Measurements from ENCODE around the gene AP1AR.
"Not testable (repeated sequence)": the region's sequence is repeated elsewhere in the genome, so short reads cannot be mapped to it uniquely, and the experiment has no call there.

AP1AR gene, protein sequence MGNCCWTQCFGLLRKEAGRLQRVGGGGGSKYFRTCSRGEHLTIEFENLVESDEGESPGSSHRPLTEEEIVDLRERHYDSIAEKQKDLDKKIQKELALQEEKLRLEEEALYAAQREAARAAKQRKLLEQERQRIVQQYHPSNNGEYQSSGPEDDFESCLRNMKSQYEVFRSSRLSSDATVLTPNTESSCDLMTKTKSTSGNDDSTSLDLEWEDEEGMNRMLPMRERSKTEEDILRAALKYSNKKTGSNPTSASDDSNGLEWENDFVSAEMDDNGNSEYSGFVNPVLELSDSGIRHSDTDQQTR

GRCh38 chr4:112231779-112232713 is at the start of gene AP1AR:
Gene AP1AR, plus strand, starts transcription at chr4:112231787. Its CDS starts 305 bp downstream, at chr4:112232092.
- peak; percentile 86 for DNase-seq (ENCODE audit: low read depth)

GRCh38 chr4:112182604-112183003 is 49.0 kb upstream of the AP1AR start:
- no peak for DNase-seq (ENCODE audit: low read depth)

DNA sequence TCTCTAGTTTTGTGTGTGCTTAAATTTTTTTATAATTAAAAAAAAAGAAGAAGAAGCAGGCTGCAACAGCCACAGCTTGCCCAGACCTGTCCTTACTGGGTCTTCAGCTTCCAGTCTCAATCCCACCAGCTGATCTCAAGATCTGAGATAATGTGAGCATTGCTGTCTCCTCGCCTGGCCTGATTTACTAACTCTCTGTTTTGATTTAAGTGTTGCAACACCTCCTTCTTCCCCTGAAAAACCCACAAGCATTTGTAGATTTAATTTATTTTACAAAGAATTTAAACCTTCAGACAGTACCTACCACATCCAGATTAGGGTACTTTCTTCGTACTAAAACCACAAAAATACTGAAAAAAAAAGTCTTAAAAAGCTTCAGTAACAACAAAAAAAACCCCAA is 48.3 kb upstream of the AP1AR start:
- DNase-seq (ENCODE audit: low read depth) = no peak

- no peak for DNase-seq (ENCODE audit: low read depth)
These were observed 47.1 kb upstream of the AP1AR start for GRCh38 chr4:112184438-112184837.

GRCh38 chr4:112185334-112185733 is 46.3 kb upstream of the AP1AR start:
- DNase-seq (ENCODE audit: low read depth) = no peak

GRCh38 chr4:112185740-112186670 is 45.6 kb upstream of the AP1AR start:
- DNase-seq (ENCODE audit: low read depth) = no peak

GRCh38 chr4:112189754-112190153 is 41.8 kb upstream of the AP1AR start:
- DNase-seq (ENCODE audit: low read depth) = peak; percentile 31

DNA sequence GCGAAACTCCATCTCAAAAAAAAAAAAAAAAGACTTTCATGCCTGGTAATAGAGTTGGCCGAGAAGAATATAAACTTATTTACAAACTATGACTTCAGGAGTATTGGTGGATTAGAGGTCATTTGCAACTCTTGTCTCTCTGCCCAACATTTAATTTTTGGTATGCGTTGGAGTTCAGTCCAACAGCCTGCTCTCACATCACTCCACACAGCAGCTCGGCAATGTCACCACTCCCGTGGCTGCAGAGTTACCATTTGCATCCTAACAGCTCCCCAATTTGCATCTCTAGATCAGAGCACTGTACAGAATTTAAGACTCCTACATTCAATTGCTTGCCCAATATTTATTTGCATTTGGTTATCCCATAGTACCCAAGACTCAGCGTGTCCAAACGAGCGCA is 40.9 kb upstream of the AP1AR start:
- no peak for DNase-seq (ENCODE audit: low read depth)

- DNase-seq (ENCODE audit: low read depth) = no peak
These were observed 35.1 kb upstream of the AP1AR start for GRCh38 chr4:112196461-112196860.

DNA sequence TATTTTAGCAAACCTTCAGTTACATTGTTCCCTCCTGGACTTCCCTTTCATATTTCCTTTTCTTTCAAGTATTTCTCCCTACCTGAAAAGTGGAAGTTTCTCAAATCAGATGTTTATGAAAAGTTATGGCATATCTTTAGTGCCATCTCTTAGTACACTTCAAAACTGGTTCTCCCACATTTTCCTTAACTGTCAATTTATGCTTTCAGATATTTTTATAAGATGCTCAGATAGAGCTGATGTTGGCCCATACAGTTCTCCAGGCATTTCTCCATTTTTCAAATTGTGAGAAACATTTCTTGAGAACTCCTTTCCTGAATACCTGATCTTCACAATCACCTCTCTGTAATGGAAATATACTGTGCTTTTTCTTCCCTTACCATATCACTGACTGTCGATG is 32.5 kb upstream of the AP1AR start:
- DNase-seq (ENCODE audit: low read depth) = no peak

DNA sequence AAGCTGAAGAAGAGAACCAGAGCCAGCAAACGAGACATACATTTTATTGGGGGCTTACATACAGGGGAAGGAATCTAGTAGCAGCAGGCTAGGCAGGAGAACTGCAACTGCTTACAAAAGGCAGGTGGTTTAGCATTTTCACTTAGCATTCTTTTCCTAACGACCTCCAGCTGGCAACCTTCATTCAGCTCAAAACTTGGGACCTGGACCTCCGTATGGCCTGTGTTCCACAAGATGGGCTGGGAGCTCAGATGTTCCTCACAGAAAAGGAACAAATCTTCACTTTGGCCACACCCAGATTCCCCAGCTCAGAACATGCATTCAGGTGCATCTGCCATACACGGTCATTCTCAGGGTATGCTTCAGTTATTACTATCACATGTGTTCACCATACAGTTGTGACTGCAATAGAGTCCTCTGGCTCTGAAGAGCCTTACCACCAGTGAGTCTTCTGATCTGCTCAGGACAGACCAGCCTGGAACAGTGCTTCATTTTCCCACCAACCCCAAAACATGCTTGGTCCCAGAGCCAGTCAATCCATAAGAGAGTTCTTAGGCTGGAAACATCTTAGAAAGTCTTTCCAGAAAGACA is 29.6 kb upstream of the AP1AR start:
- DNase-seq (ENCODE audit: low read depth) = no peak

- no peak for DNase-seq (ENCODE audit: low read depth)
These were observed 28.0 kb upstream of the AP1AR start for GRCh38 chr4:112203593-112203992.

- no peak for DNase-seq (ENCODE audit: low read depth)
These were observed 25.2 kb upstream of the AP1AR start for GRCh38 chr4:112206431-112206830.

- DNase-seq (ENCODE audit: low read depth) = not testable (repeated sequence)
These were observed 23.2 kb upstream of the AP1AR start for GRCh38 chr4:112208137-112209095.

- DNase-seq (ENCODE audit: low read depth) = no peak
These were observed 20.8 kb upstream of the AP1AR start for GRCh38 chr4:112210777-112211176.

GRCh38 chr4:112213091-112213490 is 18.5 kb upstream of the AP1AR start:
- peak; percentile 52 for DNase-seq (ENCODE audit: low read depth)

DNA sequence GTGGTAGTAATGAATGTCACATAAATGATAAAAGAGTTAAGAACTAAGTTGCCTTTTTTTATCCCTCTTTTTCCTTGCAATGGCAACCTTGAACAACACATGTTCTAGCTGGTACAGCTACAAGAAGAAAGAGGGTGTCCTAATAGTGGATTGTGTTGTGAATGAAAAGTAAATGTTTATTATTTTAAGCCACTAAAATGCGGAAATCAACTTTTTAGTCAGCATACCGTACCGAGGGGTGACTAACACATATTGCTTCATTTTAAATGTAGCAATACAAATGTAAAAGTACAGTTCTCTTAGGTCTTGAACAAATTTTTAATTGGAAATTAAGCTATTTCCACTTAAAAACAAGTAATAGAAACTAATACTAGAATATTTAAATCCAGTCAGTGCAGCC is 17.7 kb upstream of the AP1AR start:
- DNase-seq (ENCODE audit: low read depth) = peak; percentile 87

GRCh38 chr4:112214390-112215264 is 17.0 kb upstream of the AP1AR start:
- DNase-seq (ENCODE audit: low read depth) = peak; percentile 68

- no peak for DNase-seq (ENCODE audit: low read depth)
These were observed 11.7 kb upstream of the AP1AR start for GRCh38 chr4:112219826-112220366.

All from ELR (cell line).